K562 (cell line): ENCODE data around the gene OR8A1. TPM values are rescaled to one million over a fixed set of nuclear protein-coding genes. Genes with fewer than 3 reads are reported as not detected.
A peak's percentile ranks its signal among the peaks of the same experiment; 100 is the strongest.

Experiments used
- ATAC-seq: fragments of 200-7000 bp; cut with Tn5 transposase; 3 replicates; pipeline ENCODE4 v1.9.1; 2020; ENCODE audit warnings: moderate library complexity
- BruUV-seq: library from RNA; stranded (reverse); fragments of 400-500 nt; replicated peaks from 2 replicates; lab custom pipeline; 2021; lab: Mats Ljungman, UMichigan
- CTCF ChIA-PET: fragments of 300-600 bp; formaldehyde crosslinking; extraction: SDS; loops from one replicate; lab custom pipeline; 2021; ENCODE audit warnings: low intra/inter-chr PET ratio; lab: Yijun Ruan, JAX
- POLR2A ChIA-PET: fragments of 300-600, 350-650 bp; sonication (Branson Sonifier 250); formaldehyde crosslinking; extraction: SDS; loops from one replicate; lab custom pipeline; 2021; ENCODE audit warnings: antibody characterized with exemption, inconsistent platforms; lab: Yijun Ruan, JAX
- DNase-seq, 4 experiments: peaks; one replicate each; pipeline versions ENCODE4 v3.0.0 to v3.0.0-alpha.2; 2011 to 2018; ENCODE audit warnings: low spot score in 3 of 4, mixed read lengths in 3 of 4; ENCODE audit errors: extremely low read depth in 1 of 4
- FAIRE-seq: peaks from 2 replicates; lab custom pipeline; 2011; peaks lifted over from hg19 to GRCh38; lab: Jason Lieb, UNC
- H2AFZ ChIP-seq: 2 replicates; pipeline ENCODE4 v1.6.0; 2011; ENCODE audit warnings: low read depth, low read length, control low read depth, inconsistent platforms
- H3K27ac ChIP-seq: fragments of 200-600 bp; 3 replicates; pipeline ENCODE4 v1.8.0; 2011; ENCODE audit warnings: low read depth, mild to moderate bottlenecking, control low read depth, inconsistent platforms, low read length, moderate library complexity, mixed read lengths; ENCODE audit errors: extremely low read depth
- H3K27me3 ChIP-seq, 2 experiments: fragments of 300-600 bp in 1 of 2; 2 replicates in 1 of 2; 3 replicates in 1 of 2; pipeline versions ENCODE4 v1.6.0 to v1.8.0; 2011; ENCODE audit warnings: inconsistent platforms in 2 of 2, low read length in 2 of 2, mild to moderate bottlenecking in 1 of 2, mixed read lengths in 1 of 2, moderate library complexity in 1 of 2; ENCODE audit not compliant: control insufficient read depth in 2 of 2, insufficient read depth in 2 of 2
- H3K36me3 ChIP-seq: fragments of 300-600 bp; 3 replicates; pipeline ENCODE4 v1.8.0; 2011; ENCODE audit warnings: mild to moderate bottlenecking, low read length, inconsistent platforms; ENCODE audit not compliant: control insufficient read depth, insufficient read depth
- H3K4me1 ChIP-seq, 2 experiments: fragments of 200-600 bp in 1 of 2; replicated peaks in 1 of 2; 2 replicates in 1 of 2; 3 replicates in 1 of 2; pipeline versions ENCODE4 v1.5.1 to v1.8.0; 2011; ENCODE audit warnings: inconsistent platforms in 2 of 2, low read length in 2 of 2, mild to moderate bottlenecking in 1 of 2, mixed read lengths in 1 of 2, moderate library complexity in 1 of 2; ENCODE audit not compliant: control insufficient read depth in 2 of 2, insufficient read depth in 2 of 2
- H3K4me2 ChIP-seq: 2 replicates; pipeline ENCODE4 v1.6.1; 2011; ENCODE audit warnings: low read length, control low read depth, inconsistent platforms, mixed read lengths; ENCODE audit not compliant: insufficient read depth
- H3K4me3 ChIP-seq: fragments of 200-600 bp; sonication (generic), shearing (Covaris generic); 2 replicates; pipeline ENCODE4 v1.5.1; 2016; ENCODE audit warnings: control low read depth, inconsistent platforms
- H3K79me2 ChIP-seq: fragments of 200-600 bp; 3 replicates; pipeline ENCODE4 v1.8.0; 2011; ENCODE audit warnings: low read length, inconsistent platforms; ENCODE audit not compliant: control insufficient read depth, insufficient read depth
- H3K9ac ChIP-seq, 2 experiments: 2 replicates each; pipeline versions ENCODE4 v1.6.0 to v1.6.1; 2011; ENCODE audit warnings: low read depth in 2 of 2, low read length in 2 of 2, control low read depth in 1 of 2, inconsistent platforms in 1 of 2, mild to moderate bottlenecking in 1 of 2, mixed read lengths in 1 of 2; ENCODE audit not compliant: insufficient read depth in 1 of 2
- H3K9me1 ChIP-seq: one replicate; pipeline ENCODE4 v1.6.0; 2011; ENCODE audit warnings: inconsistent platforms, mild to moderate bottlenecking, low read length, moderate library complexity; ENCODE audit not compliant: control insufficient read depth, insufficient read depth
- H3K9me3 ChIP-seq: replicated peaks from 2 replicates; pipeline ENCODE4 v1.5.1; 2011; ENCODE audit warnings: low read depth, low read length, inconsistent platforms; ENCODE audit not compliant: control insufficient read depth, insufficient read depth
- H4K20me1 ChIP-seq: replicated peaks from 2 replicates; pipeline ENCODE4 v1.6.1; 2011; ENCODE audit warnings: low read length, inconsistent platforms, mixed read lengths; ENCODE audit not compliant: control insufficient read depth, insufficient read depth
- BACH1 ChIP-seq: fragments of 200-800 bp; sonication (Bioruptor generic); IDR thresholded peaks from 2 replicates; pipeline ENCODE4 v1.6.1; 2016; ENCODE audit warnings: missing genetic modification characterization, missing compliant biosample characterization
- C11orf30 ChIP-seq: fragments of 450-650 bp; IDR thresholded peaks from 2 replicates; pipeline ENCODE4 v1.6.1; 2016; ENCODE audit warnings: low read depth, mild to moderate bottlenecking
- POLR2G ChIP-seq: fragments of 200-400 bp; formaldehyde crosslinking; IDR thresholded peaks from 2 replicates; pipeline ENCODE4 v1.6.1; 2017; ENCODE audit warnings: low read depth, mild to moderate bottlenecking, antibody characterized with exemption, low read length, moderate library complexity
- SIX5 ChIP-seq, 2 experiments: IDR thresholded peaks; 2 replicates each; pipeline ENCODE4 v1.6.1; 2011; ENCODE audit warnings: low read length in 2 of 2, borderline replicate concordance in 1 of 2, low read depth in 1 of 2, mild to moderate bottlenecking in 1 of 2, moderate library complexity in 1 of 2; ENCODE audit not compliant: insufficient read depth in 1 of 2
- ZBTB9 ChIP-seq: fragments of 450-650 bp; formaldehyde crosslinking; IDR thresholded peaks from 2 replicates; pipeline ENCODE4 v1.4.0; 2020; ENCODE audit warnings: mild to moderate bottlenecking, moderate library complexity
- ZC3H4 ChIP-seq: sonication (generic); formaldehyde crosslinking; IDR thresholded peaks from 2 replicates; pipeline ENCODE4 v1.9.0; 2021; ENCODE audit warnings: missing genetic modification reagents, borderline replicate concordance
- ZKSCAN1 ChIP-seq: fragments of 150-350 bp; IDR thresholded peaks from 2 replicates; pipeline ENCODE4 v1.6.1; 2016; ENCODE audit warnings: low read depth, low read length
- WGBS: fragments of 100-300 bp; shearing (Covaris generic); methylation state at CpG from one replicate; pipeline ENCODE4 v1.1.6; 2016; ENCODE audit warnings: low coverage, mixed read lengths; ENCODE audit not compliant: insufficient coverage; ENCODE audit errors: missing lambda C conversion rate; 5-methylcytosine and 5-hydroxymethylcytosine counted together
- in situ Hi-C: fragments of 300-500 bp; cut with MboI; formaldehyde crosslinking; loops from 4 replicates; pipeline ENCODE4 v1.15.0; 2018; ENCODE audit warnings: inconsistent platforms, mixed read lengths
- intact Hi-C: fragments of 100-400 bp; cut with micrococcal nuclease; formaldehyde crosslinking; loops from 2 replicates; pipeline ENCODE4 v1.14.2; 2022
- polyA plus RNA-seq, 8 experiments: library from polyadenylated mRNA; depleted of rRNA in 4 of 8; stranded (reverse) in 5 of 8; unstranded in 3 of 8; fragments of >200 nt; fragmentation: Nextera tagmentation in 2 of 8; fragmentation: Illumina TruSeq in 1 of 8; extraction: Ambion mirVana in 2 of 8; extraction: Trizol in 1 of 8; gene quantifications; 2 replicates each; pipeline versions ENCODE4 v1.2.1 to v1.2.3, GENCODE V29; 2011 to 2014; ENCODE audit warnings: inconsistent platforms in 1 of 8, missing spikeins in 1 of 8
- total RNA-seq, 7 experiments: library from RNA; depleted of rRNA in 6 of 7; stranded (reverse); fragments of >200 nt in 6 of 7; fragmentation: Illumina TruSeq in 2 of 7; extraction: Trizol in 2 of 7; gene quantifications; 2 replicates each; pipeline versions ENCODE4 v1.2.1 to v1.2.3, GENCODE V29; 2011 to 2021; ENCODE audit warnings: low replicate concordance in 1 of 7

Gene OR8A1
- total and polyA plus RNA-seq, 9 of the 15 experiments (the other 6 are each of a cell fraction or from before 2014, with no cell fraction given): 0.27 to 2.7 (median 1.4) TPM

GRCh38 chr11:124543554-124543953 is 26.2 kb upstream of the OR8A1 start, which contains the start of gene OR8B12:
TSS of gene OR8B12 (minus strand) at chr11:124543654. CDS start at chr11:124543654, 0 bp downstream.
- ATAC-seq (no peak), FAIRE-seq (no peak), DNase-seq (no peak)
- BruUV-seq: no TSS peak
- Histone ChIP-seq H3K79me2 (no peaks in the 10 kb centered on the region), H3K9ac (no peak within 1 kb of the TSS), H3K9me1 (no peaks in the 10 kb centered on the region), H3K4me1 (no peaks in the 10 kb centered on the region), H3K9me3 (no peaks in the 10 kb centered on the region), H4K20me1 (no peaks in the 10 kb centered on the region), H2AFZ (no peak within 1 kb of the TSS; the same call in 1 of the 2 replicates), H3K4me3 (no peak within 1 kb of the TSS), H3K27ac (no peak within 1 kb of the TSS), H3K36me3 (no peaks in the 10 kb centered on the region), H3K27me3 (no peaks in the 10 kb centered on the region), H3K4me2 (no peak within 1 kb of the TSS)
- POLR2A ChIA-PET: no interaction called here
- in situ Hi-C loops (no loop called here), intact Hi-C loops (no loop called here)
- under 1% methylated on average over 5 of the region's 5 CpGs for WGBS
- TF ChIP-seq C11orf30: 0 out of 2 replicates have a peak, but pooled peaks have one; percentile 3
- TF ChIP-seq ZBTB9 (CRISPR knock-in tag): no peak
- no peak for TF ChIP-seq SIX5 (IDR thresholded peaks at IDR 0.05; ENCODE audit: borderline replicate concordance in 1 of 2, insufficient read depth in 1 of 2, low read depth in 1 of 2, low read length in 2 of 2)
- peak; percentile 14; the same call in 1 of the 2 replicates for TF ChIP-seq BACH1 (tag)
- no peak for TF ChIP-seq POLR2G
- no peak for TF ChIP-seq ZC3H4
- TF ChIP-seq ZKSCAN1: no peak
- CTCF ChIA-PET: no interaction called here
